GM12878 (cell line): ENCODE measurements around the gene SELENOO. TPM values are rescaled to one million over a fixed set of nuclear protein-coding genes. Genes with fewer than 3 reads are reported as not detected.

Source experiments
- ATAC-seq: fragments of 200-7000 bp; cut with Tn5 transposase; 3 replicates; pipeline ENCODE4 v1.9.1; 2020; ENCODE audit warnings: mild to moderate bottlenecking, moderate library complexity
- BruUV-seq: library from RNA; stranded (reverse); fragments of 400-500 nt; replicated peaks from 2 replicates; lab custom pipeline; 2021; lab: Mats Ljungman, UMichigan
- CTCF ChIA-PET: fragments of 300-600 bp; sonication (Branson Sonifier 250); formaldehyde crosslinking; extraction: SDS; loops from one replicate; lab custom pipeline; 2021; ENCODE audit warnings: inconsistent platforms; lab: Yijun Ruan, JAX
- POLR2A ChIA-PET: fragments of 350-600 bp; formaldehyde crosslinking; extraction: SDS; loops from one replicate; lab custom pipeline; 2021; ENCODE audit warnings: inconsistent platforms; lab: Charles Lee
- RAD21 ChIA-PET: fragments of 300-600 bp; sonication (Branson Sonifier 250); formaldehyde crosslinking; loops from one replicate; lab custom pipeline; 2023; ENCODE audit warnings: antibody characterized with exemption; ENCODE audit not compliant: unreplicated experiment; lab: Charles Lee
- SMC1A ChIA-PET: fragments of 300-600 bp; sonication (Branson Sonifier 250); formaldehyde crosslinking; loops from one replicate; lab custom pipeline; 2023; ENCODE audit not compliant: unreplicated experiment, uncharacterized antibody; lab: Charles Lee
- DNase-seq: peaks from one replicate; pipeline ENCODE4 v3.0.0-alpha.2; 2011; ENCODE audit warnings: low read depth, low spot score
- FAIRE-seq: peaks from 3 replicates; lab custom pipeline; 2011; peaks lifted over from hg19 to GRCh38; lab: Jason Lieb, UNC
- H2AFZ ChIP-seq: 2 replicates; pipeline ENCODE4 v1.6.0; 2011; ENCODE audit warnings: low read depth, low read length, control low read depth; ENCODE audit not compliant: control insufficient read depth
- H3K27ac ChIP-seq: 2 replicates; pipeline ENCODE4 v1.5.1; 2011; ENCODE audit warnings: control low read depth; ENCODE audit not compliant: control insufficient read depth, insufficient read depth
- H3K27me3 ChIP-seq, 2 experiments: replicated peaks in 1 of 2; 2 replicates each; pipeline versions ENCODE4 v1.6.0 to v1.6.1; 2011; ENCODE audit warnings: low read length in 1 of 2; ENCODE audit not compliant: control insufficient read depth in 2 of 2, insufficient read depth in 2 of 2
- H3K36me3 ChIP-seq, 2 experiments: 2 replicates each; pipeline ENCODE4 v1.5.1; 2011; ENCODE audit warnings: low read length in 1 of 2; ENCODE audit not compliant: control insufficient read depth in 2 of 2, insufficient read depth in 2 of 2
- H3K4me1 ChIP-seq: 2 replicates; pipeline ENCODE4 v1.6.1; 2011; ENCODE audit warnings: mild to moderate bottlenecking, low read length, moderate library complexity, mixed read lengths; ENCODE audit not compliant: control insufficient read depth, insufficient read depth
- H3K4me2 ChIP-seq: 2 replicates; pipeline ENCODE4 v1.6.0; 2011; ENCODE audit warnings: control low read depth; ENCODE audit not compliant: control insufficient read depth, insufficient read depth
- H3K4me3 ChIP-seq: fragments of 200-600 bp; sonication (generic); 2 replicates; pipeline ENCODE4 v1.5.1; 2016
- H3K79me2 ChIP-seq: 2 replicates; pipeline ENCODE4 v1.6.0; 2011; ENCODE audit warnings: low read length; ENCODE audit not compliant: control insufficient read depth, insufficient read depth
- H3K9ac ChIP-seq: 2 replicates; pipeline ENCODE4 v1.8.0; 2011; ENCODE audit warnings: low read length, control low read depth, mixed read lengths; ENCODE audit not compliant: control insufficient read depth, insufficient read depth
- H3K9me3 ChIP-seq: replicated peaks from 3 replicates; pipeline ENCODE4 v1.5.1; 2011; ENCODE audit warnings: mild to moderate bottlenecking, low read length; ENCODE audit not compliant: control insufficient read depth, insufficient read depth
- H4K20me1 ChIP-seq: 2 replicates; pipeline ENCODE4 v1.6.0; 2011; ENCODE audit not compliant: control insufficient read depth, insufficient read depth
- CBX5 ChIP-seq: sonication (generic); IDR thresholded peaks from 2 replicates; pipeline ENCODE4 v1.6.1; 2016; ENCODE audit warnings: low read depth, moderate library complexity, mild to moderate bottlenecking, inconsistent platforms
- CHD2 ChIP-seq: IDR thresholded peaks from 2 replicates; pipeline ENCODE4 v1.6.1; 2011; ENCODE audit warnings: low read depth, low read length, improper control_type of control experiment, borderline replicate concordance
- HCFC1 ChIP-seq: fragments of 150-350 bp; IDR thresholded peaks from 2 replicates; pipeline ENCODE4 v1.6.1; 2014; ENCODE audit warnings: low read length
- LARP7 ChIP-seq: fragments of 450-650 bp; IDR thresholded peaks from 2 replicates; pipeline ENCODE4 v1.6.1; 2017; ENCODE audit warnings: mild to moderate bottlenecking
- NR2C2 ChIP-seq: IDR thresholded peaks from 2 replicates; pipeline ENCODE4 v1.6.1; 2011; ENCODE audit warnings: borderline replicate concordance, low read depth; ENCODE audit not compliant: control insufficient read depth, insufficient read length
- NRF1 ChIP-seq: conservative IDR thresholded peaks from 2 replicates; pipeline ENCODE4 v1.6.1; 2011; ENCODE audit warnings: mild to moderate bottlenecking, low read depth, low read length, improper control_type of control experiment
- RB1 ChIP-seq: fragments of 450-650 bp; formaldehyde crosslinking; IDR thresholded peaks from 2 replicates; pipeline ENCODE4 v1.6.1; 2017; ENCODE audit warnings: mild to moderate bottlenecking, borderline replicate concordance
- SMARCA5 ChIP-seq: fragments of 450-650 bp; IDR thresholded peaks from 2 replicates; pipeline ENCODE4 v1.6.1; 2017; ENCODE audit warnings: mild to moderate bottlenecking
- YBX1 ChIP-seq: fragments of 450-650 bp; IDR thresholded peaks from 2 replicates; pipeline ENCODE4 v1.6.1; 2016; ENCODE audit warnings: antibody characterized with exemption
- WGBS: methylation state at CpG from one replicate; pipeline ENCODE4 v1.1.6; 2016; ENCODE audit warnings: low lambda C conversion rate; ENCODE audit not compliant: insufficient replicate concordance, insufficient coverage; ENCODE audit errors: missing lambda C conversion rate; 5-methylcytosine and 5-hydroxymethylcytosine counted together
- in situ Hi-C: fragments of 300-500 bp; cut with MboI; formaldehyde crosslinking; loops from 9 replicates; pipeline ENCODE4 v1.14.3; 2018; ENCODE audit warnings: mixed read lengths
- intact Hi-C: fragments of 100-400 bp; cut with micrococcal nuclease; formaldehyde crosslinking; loops from one replicate; pipeline ENCODE4 v1.14.2; 2022; ENCODE audit not compliant: unreplicated experiment
- polyA plus RNA-seq, 11 experiments: library from polyadenylated mRNA; depleted of rRNA in 4 of 11; unstranded in 6 of 11; stranded (reverse) in 5 of 11; fragments of >200 nt; fragmentation: Nextera tagmentation in 4 of 11; fragmentation: Illumina TruSeq in 1 of 11; extraction: Ambion mirVana in 4 of 11; extraction: Trizol in 1 of 11; gene quantifications; 1 replicate in 1 of 11; 2 replicates in 10 of 11; pipeline versions ENCODE4 v1.2.1 to v1.2.3, GENCODE V29; 2011 to 2016; ENCODE audit warnings: inconsistent platforms in 2 of 11, missing spikeins in 2 of 11, low read depth in 1 of 11
- total RNA-seq, 4 experiments: library from RNA; depleted of rRNA in 3 of 4; stranded (reverse); fragments of >200 nt in 3 of 4; fragmentation: Illumina TruSeq in 1 of 4; extraction: Trizol in 1 of 4; gene quantifications; 2 replicates each; pipeline versions ENCODE4 v1.2.1 to v1.2.3, GENCODE V29; 2013 to 2021
- TF ChIP-seq, protein P1 (sequence below): fragments of 450-650 bp; formaldehyde crosslinking; IDR thresholded peaks from 2 replicates; pipeline ENCODE4 v1.4.0; 2022; ENCODE audit warnings: mild to moderate bottlenecking, moderate library complexity
- TF ChIP-seq, protein P2 (sequence below): fragments of 450-650 bp; formaldehyde crosslinking; IDR thresholded peaks from 2 replicates; pipeline ENCODE4 v1.4.0; 2020; ENCODE audit warnings: mild to moderate bottlenecking, moderate library complexity
- TF ChIP-seq, protein P3 (sequence below): IDR thresholded peaks from 2 replicates; pipeline ENCODE4 v1.6.1; 2012; ENCODE audit warnings: low read depth, low read length, improper control_type of control experiment

Gene SELENOO
- total and polyA plus RNA-seq, 10 of the 15 experiments (the other 5 are each of a cell fraction or from before 2014, with no cell fraction given) = 0.42 to 23.3 (median 3.3) TPM

DNA sequence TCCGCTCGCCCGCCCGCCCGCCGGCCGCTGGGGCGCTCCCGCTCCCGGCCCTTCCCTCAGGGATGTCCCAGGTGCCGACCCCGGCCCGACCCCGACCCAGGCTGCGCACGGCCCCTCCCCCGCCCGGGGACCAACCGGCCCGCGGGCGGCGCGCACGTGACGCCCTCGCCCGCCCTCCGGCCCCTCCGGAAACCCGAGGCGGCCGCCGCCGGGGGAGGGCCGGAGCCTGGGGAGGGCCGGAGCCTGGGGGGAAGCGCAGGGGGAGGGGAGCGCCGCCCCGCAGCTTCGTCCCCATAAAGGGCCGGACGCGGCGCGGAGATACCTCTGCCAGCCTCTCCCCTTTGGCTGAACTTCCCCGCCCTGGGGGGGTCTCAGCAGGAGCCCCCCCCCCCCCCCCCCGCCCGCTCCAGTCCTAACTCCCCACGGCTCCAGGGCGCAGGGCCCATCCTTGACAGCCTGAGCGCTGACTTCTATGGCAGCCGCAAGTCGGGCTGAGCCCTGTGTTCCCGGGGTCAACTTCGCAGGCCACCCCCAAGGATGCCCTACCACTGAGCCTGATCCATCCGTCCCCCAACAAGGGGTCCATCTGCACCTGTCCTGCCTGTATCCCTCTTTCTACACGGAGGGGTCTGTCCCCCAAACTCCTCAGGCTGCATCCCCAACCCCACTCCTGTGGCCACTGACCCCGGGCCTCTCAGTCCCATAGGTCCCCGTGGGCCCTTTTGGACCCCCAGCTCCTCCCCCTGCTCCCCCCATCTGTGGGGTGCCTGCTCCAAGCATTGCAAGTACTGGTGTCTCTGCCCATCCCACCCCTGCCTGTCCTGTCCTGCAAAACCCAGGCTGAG is 61.0 kb downstream of the SELENOO start, which contains the start of gene MAPK12:
Gene MAPK12, minus strand, starts transcription at position 69 of the 845 bp plus-strand sequence. CDS start 174 bp downstream, outside the sequence.
- RAD21 ChIA-PET = interaction anchor here (0.7 to 0.9 kb wide), 3 partner anchors 9 to 154 kb away, joined by 3 to 6 read pairs (median 4); partner anchors contain the start of gene HDAC10
- no TSS peak for BruUV-seq
- H3K27me3 ChIP-seq = no peaks in the 10 kb centered on the region
- POLR2A ChIA-PET = interaction anchor here (0.5 to 3.3 kb wide), 4 partner anchors 10 to 69 kb away, joined by 3 to 15 read pairs (median 4); partner anchors contain the start of gene HDAC10
- WGBS = 4% methylated on average over 21 of the region's 61 CpGs
- CTCF ChIA-PET = interaction anchor here (1.0 to 1.7 kb wide), 7 partner anchors 9 to 80 kb away, joined by 3 to 10 read pairs (median 4); partner anchors contain the start of gene HDAC10
- SMC1A ChIA-PET = interaction anchor here (1.2 to 1.4 kb wide), 2 partner anchors 10 to 11 kb away, joined by 3 read pairs; partner anchors contain the start of gene HDAC10
- peak within 1 kb of the TSS; percentile 73 for H3K9ac ChIP-seq
- H3K79me2 ChIP-seq = peaks cover 8% of the 10 kb centered on the region
- H4K20me1 ChIP-seq = no peaks in the 10 kb centered on the region
- FAIRE-seq = no peak
- peak within 1 kb of the TSS; percentile 98 for H3K4me2 ChIP-seq
- ATAC-seq = peak; percentile 78
- H3K4me3 ChIP-seq = peak within 1 kb of the TSS; percentile 89
- peaks cover 14% of the 10 kb centered on the region for H3K4me1 ChIP-seq
- no peaks in the 10 kb centered on the region for H3K9me3 ChIP-seq
- no peak for DNase-seq
- H3K36me3 ChIP-seq = no peaks in the 10 kb centered on the region; a peak in 1 of 4 replicates
- peak within 1 kb of the TSS; percentile 52 for H3K27ac ChIP-seq
- in situ Hi-C loops = no loop called here
- peak within 1 kb of the TSS; percentile 28 for H2AFZ ChIP-seq
- intact Hi-C loops = no loop called here
- TF ChIP-seq YBX1 = no peak
- TF ChIP-seq RB1 = no peak
- no peak for TF ChIP-seq LARP7
- 0 out of 2 replicates have a peak, but pooled peaks have one; percentile 11 for TF ChIP-seq SMARCA5
- TF ChIP-seq NRF1 = no peak
- no peak for TF ChIP-seq NR2C2
- TF ChIP-seq CBX5 = no peak
- TF ChIP-seq, protein P1, sequence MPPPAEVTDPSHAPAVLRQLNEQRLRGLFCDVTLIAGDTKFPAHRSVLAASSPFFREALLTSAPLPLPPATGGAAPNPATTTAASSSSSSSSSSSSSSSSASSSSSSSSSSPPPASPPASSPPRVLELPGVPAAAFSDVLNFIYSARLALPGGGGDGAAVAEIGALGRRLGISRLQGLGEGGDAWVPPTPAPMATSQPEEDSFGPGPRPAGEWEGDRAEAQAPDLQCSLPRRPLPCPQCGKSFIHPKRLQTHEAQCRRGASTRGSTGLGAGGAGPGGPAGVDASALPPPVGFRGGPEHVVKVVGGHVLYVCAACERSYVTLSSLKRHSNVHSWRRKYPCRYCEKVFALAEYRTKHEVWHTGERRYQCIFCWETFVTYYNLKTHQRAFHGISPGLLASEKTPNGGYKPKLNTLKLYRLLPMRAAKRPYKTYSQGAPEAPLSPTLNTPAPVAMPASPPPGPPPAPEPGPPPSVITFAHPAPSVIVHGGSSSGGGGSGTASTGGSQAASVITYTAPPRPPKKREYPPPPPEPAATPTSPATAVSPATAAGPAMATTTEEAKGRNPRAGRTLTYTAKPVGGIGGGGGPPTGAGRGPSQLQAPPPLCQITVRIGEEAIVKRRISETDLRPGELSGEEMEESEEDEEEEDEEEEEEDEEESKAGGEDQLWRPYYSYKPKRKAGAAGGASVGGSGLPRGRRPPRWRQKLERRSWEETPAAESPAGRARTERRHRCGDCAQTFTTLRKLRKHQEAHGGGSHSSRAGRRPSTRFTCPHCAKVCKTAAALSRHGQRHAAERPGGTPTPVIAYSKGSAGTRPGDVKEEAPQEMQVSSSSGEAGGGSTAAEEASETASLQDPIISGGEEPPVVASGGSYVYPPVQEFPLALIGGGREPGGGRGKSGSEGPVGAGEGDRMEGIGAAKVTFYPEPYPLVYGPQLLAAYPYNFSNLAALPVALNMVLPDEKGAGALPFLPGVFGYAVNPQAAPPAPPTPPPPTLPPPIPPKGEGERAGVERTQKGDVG = no peak
- TF ChIP-seq HCFC1 = no peak
- TF ChIP-seq, protein P2, sequence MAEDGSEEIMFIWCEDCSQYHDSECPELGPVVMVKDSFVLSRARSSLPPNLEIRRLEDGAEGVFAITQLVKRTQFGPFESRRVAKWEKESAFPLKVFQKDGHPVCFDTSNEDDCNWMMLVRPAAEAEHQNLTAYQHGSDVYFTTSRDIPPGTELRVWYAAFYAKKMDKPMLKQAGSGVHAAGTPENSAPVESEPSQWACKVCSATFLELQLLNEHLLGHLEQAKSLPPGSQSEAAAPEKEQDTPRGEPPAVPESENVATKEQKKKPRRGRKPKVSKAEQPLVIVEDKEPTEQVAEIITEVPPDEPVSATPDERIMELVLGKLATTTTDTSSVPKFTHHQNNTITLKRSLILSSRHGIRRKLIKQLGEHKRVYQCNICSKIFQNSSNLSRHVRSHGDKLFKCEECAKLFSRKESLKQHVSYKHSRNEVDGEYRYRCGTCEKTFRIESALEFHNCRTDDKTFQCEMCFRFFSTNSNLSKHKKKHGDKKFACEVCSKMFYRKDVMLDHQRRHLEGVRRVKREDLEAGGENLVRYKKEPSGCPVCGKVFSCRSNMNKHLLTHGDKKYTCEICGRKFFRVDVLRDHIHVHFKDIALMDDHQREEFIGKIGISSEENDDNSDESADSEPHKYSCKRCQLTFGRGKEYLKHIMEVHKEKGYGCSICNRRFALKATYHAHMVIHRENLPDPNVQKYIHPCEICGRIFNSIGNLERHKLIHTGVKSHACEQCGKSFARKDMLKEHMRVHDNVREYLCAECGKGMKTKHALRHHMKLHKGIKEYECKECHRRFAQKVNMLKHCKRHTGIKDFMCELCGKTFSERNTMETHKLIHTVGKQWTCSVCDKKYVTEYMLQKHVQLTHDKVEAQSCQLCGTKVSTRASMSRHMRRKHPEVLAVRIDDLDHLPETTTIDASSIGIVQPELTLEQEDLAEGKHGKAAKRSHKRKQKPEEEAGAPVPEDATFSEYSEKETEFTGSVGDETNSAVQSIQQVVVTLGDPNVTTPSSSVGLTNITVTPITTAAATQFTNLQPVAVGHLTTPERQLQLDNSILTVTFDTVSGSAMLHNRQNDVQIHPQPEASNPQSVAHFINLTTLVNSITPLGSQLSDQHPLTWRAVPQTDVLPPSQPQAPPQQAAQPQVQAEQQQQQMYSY (CRISPR knock-in tag) = no peak
- TF ChIP-seq, protein P3, sequence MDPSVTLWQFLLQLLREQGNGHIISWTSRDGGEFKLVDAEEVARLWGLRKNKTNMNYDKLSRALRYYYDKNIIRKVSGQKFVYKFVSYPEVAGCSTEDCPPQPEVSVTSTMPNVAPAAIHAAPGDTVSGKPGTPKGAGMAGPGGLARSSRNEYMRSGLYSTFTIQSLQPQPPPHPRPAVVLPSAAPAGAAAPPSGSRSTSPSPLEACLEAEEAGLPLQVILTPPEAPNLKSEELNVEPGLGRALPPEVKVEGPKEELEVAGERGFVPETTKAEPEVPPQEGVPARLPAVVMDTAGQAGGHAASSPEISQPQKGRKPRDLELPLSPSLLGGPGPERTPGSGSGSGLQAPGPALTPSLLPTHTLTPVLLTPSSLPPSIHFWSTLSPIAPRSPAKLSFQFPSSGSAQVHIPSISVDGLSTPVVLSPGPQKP = no peak
- 0 out of 2 replicates have a peak, but pooled peaks have one; percentile 18 for TF ChIP-seq CHD2
